ENCODE measurements around the gene ADPRHL1. TPM values are rescaled to one million over a fixed set of nuclear protein-coding genes. Genes with fewer than 3 reads are reported as not detected.
A peak's percentile ranks its signal among the peaks of the same experiment; 100 is the strongest.

ADPRHL1 gene
- total and polyA plus RNA-seq, 2 experiments from 2014 or later, result 1.0 to 1.1 TPM

- H3K9me3 ChIP-seq (ENCODE audit: low read depth), result no peaks in the 10 kb centered on the region
- H3K27me3 ChIP-seq, result no peaks in the 10 kb centered on the region
- no peak overlapping the region for H3K4me2 ChIP-seq
- WGBS (ENCODE audit: low lambda C conversion rate, missing lambda C conversion rate), result 98% methylated on average over 5 of the region's 5 CpGs
- no peak overlapping the region for H3K4me3 ChIP-seq
- H3K79me2 ChIP-seq, result peaks cover 43% of the 10 kb centered on the region
- peaks cover 5% of the 10 kb centered on the region for H3K36me3 ChIP-seq (replicated peaks; ENCODE audit: insufficient read depth, low read depth)
- H4K20me1 ChIP-seq (ENCODE audit: insufficient read depth, poor library complexity, severe bottlenecking), result no peaks in the 10 kb centered on the region
- no peak for DNase-seq (ENCODE audit: low spot score)
- TF ChIP-seq CTCF (IDR thresholded peaks at IDR 0.05; ENCODE audit: poor library complexity) (no peak), EZH2 (IDR thresholded peaks at IDR 0.05; ENCODE audit: borderline replicate concordance) (no peak), EZH2phosphoT487 (IDR thresholded peaks at IDR 0.05; ENCODE audit: low read depth, severe bottlenecking, unreplicated experiment) (no peak)
- no peak overlapping the region for H2AFZ ChIP-seq
- H3K4me1 ChIP-seq (ENCODE audit: insufficient read depth), result peaks cover 4% of the 10 kb centered on the region
- peak overlapping the region; percentile 54 for H3K27ac ChIP-seq
- no peaks in the 10 kb centered on the region for H3K9me2 ChIP-seq (replicated peaks; ENCODE audit: insufficient read depth)
Observed at GRCh38 chr13:113357529-113357928, 95.8 kb downstream of the ADPRHL1 start.

- no peaks in the 10 kb centered on the region for H3K9me2 ChIP-seq (replicated peaks; ENCODE audit: insufficient read depth)
- H3K9me3 ChIP-seq (ENCODE audit: low read depth), result no peaks in the 10 kb centered on the region
- 56% methylated on average over 4 of the region's 4 CpGs for WGBS (ENCODE audit: low lambda C conversion rate, missing lambda C conversion rate)
- no peak overlapping the region for H3K4me3 ChIP-seq
- H2AFZ ChIP-seq, result no peak overlapping the region
- peak overlapping the region; percentile 54 for H3K27ac ChIP-seq
- TF ChIP-seq EZH2 (IDR thresholded peaks at IDR 0.05; ENCODE audit: borderline replicate concordance), result no peak
- TF ChIP-seq EZH2phosphoT487 (IDR thresholded peaks at IDR 0.05; ENCODE audit: low read depth, severe bottlenecking, unreplicated experiment), result no peak
- TF ChIP-seq CTCF (IDR thresholded peaks at IDR 0.05; ENCODE audit: poor library complexity), result no peak
- DNase-seq (ENCODE audit: low spot score), result no peak
- H3K79me2 ChIP-seq, result peaks cover 40% of the 10 kb centered on the region
- H3K4me1 ChIP-seq (ENCODE audit: insufficient read depth), result peaks cover 3% of the 10 kb centered on the region
- H4K20me1 ChIP-seq (ENCODE audit: insufficient read depth, poor library complexity, severe bottlenecking), result no peaks in the 10 kb centered on the region
- H3K27me3 ChIP-seq, result no peaks in the 10 kb centered on the region
- no peak overlapping the region for H3K4me2 ChIP-seq
- H3K36me3 ChIP-seq (replicated peaks; ENCODE audit: insufficient read depth, low read depth), result peaks cover 5% of the 10 kb centered on the region
Observed at GRCh38 chr13:113356596-113356995, 96.7 kb downstream of the ADPRHL1 start.

GRCh38 chr13:113355621-113356020 lies 97.7 kb downstream of the ADPRHL1 start:
- Histone ChIP-seq H3K4me2 (no peak overlapping the region), H3K36me3 (replicated peaks; ENCODE audit: insufficient read depth, low read depth) (peaks cover 5% of the 10 kb centered on the region), H3K9me2 (replicated peaks; ENCODE audit: insufficient read depth) (no peaks in the 10 kb centered on the region), H3K79me2 (peaks cover 32% of the 10 kb centered on the region), H3K4me3 (no peak overlapping the region), H4K20me1 (ENCODE audit: insufficient read depth, poor library complexity, severe bottlenecking) (no peaks in the 10 kb centered on the region), H3K4me1 (ENCODE audit: insufficient read depth) (peaks cover 3% of the 10 kb centered on the region), H3K27ac (no peak overlapping the region), H3K27me3 (no peaks in the 10 kb centered on the region), H3K9me3 (ENCODE audit: low read depth) (no peaks in the 10 kb centered on the region), H2AFZ (no peak overlapping the region)
- WGBS (ENCODE audit: low lambda C conversion rate, missing lambda C conversion rate), result 90% methylated on average over 10 of the region's 10 CpGs
- DNase-seq (ENCODE audit: low spot score), result no peak
- TF ChIP-seq CTCF (IDR thresholded peaks at IDR 0.05; ENCODE audit: poor library complexity) (no peak), EZH2phosphoT487 (IDR thresholded peaks at IDR 0.05; ENCODE audit: low read depth, severe bottlenecking, unreplicated experiment) (no peak), EZH2 (IDR thresholded peaks at IDR 0.05; ENCODE audit: borderline replicate concordance) (no peak)
